Osteoblast (primary cell): ENCODE data around the gene PITX3. TPM values are rescaled to one million over a fixed set of nuclear protein-coding genes. Genes with fewer than 3 reads are reported as not detected.

Experiments
- DNase-seq: peaks from one replicate; pipeline ENCODE4 v3.0.0; 2011; ENCODE audit warnings: low spot score, mixed read lengths; ENCODE audit not compliant: insufficient read length; ENCODE audit errors: missing footprints
- H2AFZ ChIP-seq: 2 replicates; pipeline ENCODE4 v1.6.0; 2011; ENCODE audit warnings: mild to moderate bottlenecking, low read length
- H3K27ac ChIP-seq: 2 replicates; pipeline ENCODE4 v1.5.1; 2011; ENCODE audit warnings: mild to moderate bottlenecking, low read depth, low read length, moderate library complexity
- H3K27me3 ChIP-seq: 2 replicates; pipeline ENCODE4 v1.6.0; 2012; ENCODE audit warnings: mild to moderate bottlenecking, control low read depth, inconsistent platforms, low read length, moderate library complexity; ENCODE audit not compliant: insufficient read depth
- H3K36me3 ChIP-seq: 2 replicates; pipeline ENCODE4 v1.5.1; 2011; ENCODE audit warnings: mild to moderate bottlenecking, low read length, control low read depth, moderate library complexity; ENCODE audit not compliant: insufficient read depth
- H3K4me1 ChIP-seq: 2 replicates; pipeline ENCODE4 v1.5.1; 2011; ENCODE audit warnings: mild to moderate bottlenecking, low read length, control low read depth, moderate library complexity; ENCODE audit not compliant: insufficient read depth
- H3K4me2 ChIP-seq: 2 replicates; pipeline ENCODE4 v1.6.0; 2011; ENCODE audit warnings: mild to moderate bottlenecking, low read length; ENCODE audit not compliant: insufficient read depth
- H3K4me3 ChIP-seq: fragments of 200-600 bp; sonication (generic); 3 replicates; pipeline ENCODE4 v1.5.1; 2012; ENCODE audit warnings: mild to moderate bottlenecking, low read length, inconsistent platforms; ENCODE audit not compliant: insufficient read depth
- H3K79me2 ChIP-seq: 2 replicates; pipeline ENCODE4 v1.6.0; 2012; ENCODE audit warnings: mild to moderate bottlenecking, low read length, control low read depth, inconsistent platforms; ENCODE audit not compliant: insufficient read depth
- H3K9me3 ChIP-seq: 2 replicates; pipeline ENCODE4 v1.5.1; 2011; ENCODE audit warnings: low read depth, low read length, control low read depth
- H4K20me1 ChIP-seq: 2 replicates; pipeline ENCODE4 v1.6.0; 2012; ENCODE audit warnings: mild to moderate bottlenecking, low read length, control low read depth; ENCODE audit not compliant: insufficient read depth
- total RNA-seq: library from RNA; depleted of rRNA; stranded (reverse); fragments of >200 nt; gene quantifications from 2 replicates; pipeline ENCODE4 v1.2.3, GENCODE V29; 2012
- TF ChIP-seq, protein P1 (sequence below): IDR thresholded peaks from 2 replicates; pipeline ENCODE4 v1.5.1; 2011; ENCODE audit warnings: mild to moderate bottlenecking, low read depth, low read length, moderate library complexity; ENCODE audit errors: extremely low read depth

The PITX3 gene
- total RNA-seq, 1 donor: under 0.01 TPM

DNA sequence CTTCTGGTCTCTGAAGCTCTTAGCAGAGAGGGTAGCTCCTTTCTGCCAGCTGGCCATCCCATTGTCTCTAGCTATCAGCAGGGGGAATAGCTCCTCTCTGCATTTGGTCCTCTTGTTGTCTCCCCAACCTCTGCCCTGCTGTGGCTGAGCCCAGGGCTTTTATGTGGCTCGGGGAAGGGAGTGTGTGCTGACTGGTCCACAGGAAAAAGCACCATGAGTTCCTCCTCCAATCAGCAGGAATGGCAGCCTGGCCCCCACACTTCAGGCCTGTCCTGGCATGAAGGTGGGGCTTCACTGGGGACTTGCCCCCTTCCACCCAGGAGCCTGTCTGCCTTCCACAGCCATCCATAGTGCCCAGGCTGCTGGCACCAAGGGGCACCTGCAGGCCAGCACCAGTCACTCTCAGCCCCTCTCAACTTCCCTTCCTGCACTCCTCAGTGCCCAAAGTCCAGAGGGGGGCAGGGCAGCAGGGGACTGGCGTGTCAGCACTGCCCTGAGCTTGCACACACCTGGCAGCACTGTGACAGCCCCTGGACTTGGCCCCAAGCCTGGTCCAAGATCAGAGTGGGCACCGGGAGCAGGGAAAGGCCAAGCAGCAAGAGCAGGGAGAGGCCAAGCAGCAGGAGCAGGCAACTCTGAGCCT lies 52.9 kb downstream of the PITX3 start:
- H3K9me3 ChIP-seq: peaks cover 3% of the 10 kb centered on the region
- peak overlapping the region; percentile 57 for H2AFZ ChIP-seq
- H3K27me3 ChIP-seq: no peaks in the 10 kb centered on the region
- no peaks in the 10 kb centered on the region for H4K20me1 ChIP-seq
- no peak overlapping the region for H3K4me2 ChIP-seq
- no peaks in the 10 kb centered on the region for H3K36me3 ChIP-seq
- TF ChIP-seq, protein P1, sequence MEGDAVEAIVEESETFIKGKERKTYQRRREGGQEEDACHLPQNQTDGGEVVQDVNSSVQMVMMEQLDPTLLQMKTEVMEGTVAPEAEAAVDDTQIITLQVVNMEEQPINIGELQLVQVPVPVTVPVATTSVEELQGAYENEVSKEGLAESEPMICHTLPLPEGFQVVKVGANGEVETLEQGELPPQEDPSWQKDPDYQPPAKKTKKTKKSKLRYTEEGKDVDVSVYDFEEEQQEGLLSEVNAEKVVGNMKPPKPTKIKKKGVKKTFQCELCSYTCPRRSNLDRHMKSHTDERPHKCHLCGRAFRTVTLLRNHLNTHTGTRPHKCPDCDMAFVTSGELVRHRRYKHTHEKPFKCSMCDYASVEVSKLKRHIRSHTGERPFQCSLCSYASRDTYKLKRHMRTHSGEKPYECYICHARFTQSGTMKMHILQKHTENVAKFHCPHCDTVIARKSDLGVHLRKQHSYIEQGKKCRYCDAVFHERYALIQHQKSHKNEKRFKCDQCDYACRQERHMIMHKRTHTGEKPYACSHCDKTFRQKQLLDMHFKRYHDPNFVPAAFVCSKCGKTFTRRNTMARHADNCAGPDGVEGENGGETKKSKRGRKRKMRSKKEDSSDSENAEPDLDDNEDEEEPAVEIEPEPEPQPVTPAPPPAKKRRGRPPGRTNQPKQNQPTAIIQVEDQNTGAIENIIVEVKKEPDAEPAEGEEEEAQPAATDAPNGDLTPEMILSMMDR: no peak
- H3K27ac ChIP-seq: no peak overlapping the region
- H3K79me2 ChIP-seq: no peaks in the 10 kb centered on the region
- no peak for DNase-seq
- H3K4me1 ChIP-seq: no peaks in the 10 kb centered on the region
- no peak overlapping the region for H3K4me3 ChIP-seq

DNA sequence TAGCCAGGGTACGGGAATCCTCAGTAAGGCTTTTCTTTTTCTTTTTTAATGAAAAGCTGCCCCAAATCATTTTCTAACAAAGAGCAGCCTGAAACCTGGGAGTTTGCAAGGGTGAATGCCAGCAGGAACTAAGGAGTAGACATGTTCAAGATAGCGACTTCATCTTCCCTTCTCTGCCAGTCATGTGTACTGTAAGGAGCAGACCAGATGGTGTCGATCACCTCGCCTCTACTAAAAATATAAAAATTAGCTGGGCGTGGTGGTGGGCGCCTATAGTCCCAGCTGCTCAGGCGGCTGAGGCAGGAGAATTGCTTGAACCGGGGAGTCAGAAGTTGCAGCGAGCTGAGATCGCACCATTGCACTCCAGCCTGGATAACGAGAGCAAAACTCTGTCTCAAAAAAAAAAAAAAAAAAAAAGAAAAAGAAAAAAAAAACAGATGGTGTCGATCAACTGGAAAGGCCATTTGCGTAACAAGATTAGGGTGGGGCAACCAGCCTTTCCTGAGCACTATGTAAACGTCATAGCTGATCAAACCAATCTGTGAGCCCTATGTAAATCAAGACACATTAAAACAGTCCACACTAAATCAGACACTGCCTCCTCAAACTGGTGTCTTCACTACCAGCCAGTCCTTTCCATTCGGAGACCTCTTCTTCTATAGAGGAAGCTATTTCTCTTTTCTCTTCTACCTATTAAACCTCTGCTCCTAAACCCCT lies 55.3 kb downstream of the PITX3 start:
- Histone ChIP-seq H2AFZ (no peak overlapping the region), H3K27me3 (no peaks in the 10 kb centered on the region), H3K4me2 (no peak overlapping the region), H3K79me2 (no peaks in the 10 kb centered on the region), H4K20me1 (no peaks in the 10 kb centered on the region), H3K36me3 (no peaks in the 10 kb centered on the region), H3K4me3 (no peak overlapping the region), H3K27ac (no peak overlapping the region), H3K9me3 (no peaks in the 10 kb centered on the region), H3K4me1 (no peaks in the 10 kb centered on the region)
- DNase-seq: no peak
- TF ChIP-seq, protein P1: no peak

DNA sequence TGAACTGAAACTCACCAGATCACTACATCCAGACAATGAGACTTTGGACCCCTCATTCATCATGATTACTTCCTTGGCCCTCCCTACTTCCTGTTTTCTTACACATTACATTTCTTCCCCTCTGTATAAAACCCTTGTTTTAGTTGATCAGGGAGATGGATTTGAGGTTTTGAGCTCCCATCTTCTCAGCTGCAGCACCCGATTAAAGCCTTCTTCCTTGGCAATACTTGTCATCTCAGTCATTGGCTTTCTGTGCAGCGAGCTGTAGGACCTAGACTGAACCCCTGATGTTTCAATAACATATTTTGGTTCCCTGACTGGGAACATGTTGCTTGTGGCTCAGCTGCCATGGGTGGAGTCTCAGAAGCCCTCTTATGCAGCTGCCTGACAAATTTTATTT lies 56.0 kb downstream of the PITX3 start:
- H3K4me1 ChIP-seq: no peaks in the 10 kb centered on the region
- no peak overlapping the region for H3K27ac ChIP-seq
- H2AFZ ChIP-seq: no peak overlapping the region

DNA sequence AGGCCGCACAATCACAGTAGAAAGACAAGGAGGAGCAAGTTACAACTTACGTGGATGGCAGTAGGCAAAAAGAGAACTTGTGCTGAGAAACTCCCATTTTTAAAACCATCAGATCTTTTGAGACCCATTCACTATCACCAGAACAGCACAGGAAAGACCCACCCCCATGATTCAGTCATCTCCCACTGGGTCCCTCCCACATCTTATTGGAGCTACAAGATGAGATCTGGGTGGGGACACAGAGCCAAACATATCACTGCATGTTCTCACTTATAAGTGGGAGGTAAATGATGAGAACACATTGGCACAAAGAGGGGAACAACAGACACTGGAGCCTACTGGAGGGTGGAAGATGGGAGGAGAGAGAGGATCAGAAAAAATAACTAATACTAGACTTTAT lies 56.7 kb downstream of the PITX3 start:
- Histone ChIP-seq H3K36me3 (no peaks in the 10 kb centered on the region), H3K4me3 (no peak overlapping the region), H3K79me2 (no peaks in the 10 kb centered on the region), H3K27ac (no peak overlapping the region), H2AFZ (no peak overlapping the region), H4K20me1 (no peaks in the 10 kb centered on the region), H3K4me2 (no peak overlapping the region), H3K27me3 (no peaks in the 10 kb centered on the region), H3K9me3 (no peaks in the 10 kb centered on the region), H3K4me1 (no peaks in the 10 kb centered on the region)
- TF ChIP-seq, protein P1: no peak
- DNase-seq: no peak

More for the DNA sequence above, 56.0 kb downstream of the PITX3 start:
- Histone ChIP-seq H3K4me2 (no peak overlapping the region), H4K20me1 (no peaks in the 10 kb centered on the region), H3K79me2 (no peaks in the 10 kb centered on the region), H3K27me3 (no peaks in the 10 kb centered on the region), H3K4me3 (no peak overlapping the region), H3K36me3 (no peaks in the 10 kb centered on the region), H3K9me3 (no peaks in the 10 kb centered on the region)
- no peak for DNase-seq
- TF ChIP-seq, protein P1: no peak
